IPS-18c (cell line): ENCODE data around the gene POU5F2.

Experiments
- H3K4me3 ChIP-seq: 2 replicates; pipeline ENCODE4 v1.7.0; 2013; ENCODE audit warnings: low read depth, mild to moderate bottlenecking, low read length, moderate library complexity; ENCODE audit not compliant: insufficient read depth
- H3K9me3 ChIP-seq: one replicate; pipeline ENCODE4 v1.6.1; 2013; ENCODE audit warnings: mild to moderate bottlenecking, low read length, moderate library complexity; ENCODE audit not compliant: control insufficient read depth, insufficient read depth

Gene POU5F2, protein sequence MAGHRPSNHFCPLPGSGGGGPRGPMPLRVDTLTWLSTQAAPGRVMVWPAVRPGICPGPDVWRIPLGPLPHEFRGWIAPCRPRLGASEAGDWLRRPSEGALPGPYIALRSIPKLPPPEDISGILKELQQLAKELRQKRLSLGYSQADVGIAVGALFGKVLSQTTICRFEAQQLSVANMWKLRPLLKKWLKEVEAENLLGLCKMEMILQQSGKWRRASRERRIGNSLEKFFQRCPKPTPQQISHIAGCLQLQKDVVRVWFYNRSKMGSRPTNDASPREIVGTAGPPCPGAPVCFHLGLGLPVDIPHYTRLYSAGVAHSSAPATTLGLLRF

GRCh38 chr5:93741136-93741811, at the start of gene POU5F2:
Gene POU5F2, minus strand, starts transcription at chr5:93741600. Its CDS starts 37 bp downstream, at chr5:93741563.
- Histone ChIP-seq H3K4me3 (no peak within 1 kb of the TSS), H3K9me3 (no peaks in the 10 kb centered on the region)

DNA sequence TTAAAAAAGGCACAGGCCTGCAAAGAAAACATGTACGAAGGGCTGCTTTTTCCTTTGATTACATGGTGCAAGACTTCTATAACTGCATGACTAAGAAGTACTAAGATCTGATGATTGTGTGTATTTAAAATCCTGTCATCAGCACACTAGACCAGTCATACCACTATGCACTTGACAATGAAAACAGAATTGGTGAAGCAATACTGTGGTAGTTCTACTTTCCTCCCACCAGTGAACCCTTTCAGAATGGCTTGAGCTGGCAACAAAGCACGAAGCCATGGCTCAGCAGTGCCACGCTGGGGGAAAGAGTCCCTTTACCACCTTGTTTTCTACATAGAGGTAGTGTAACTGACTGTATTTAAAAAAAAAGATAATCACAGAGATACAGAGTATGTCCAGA, 49.0 kb upstream of the POU5F2 start:
- Histone ChIP-seq H3K9me3 (no peaks in the 10 kb centered on the region), H3K4me3 (no peak overlapping the region)

- Histone ChIP-seq H3K4me3 (no peak overlapping the region), H3K9me3 (no peaks in the 10 kb centered on the region)
Observed at GRCh38 chr5:93789173-93790067, 48.0 kb upstream of the POU5F2 start.

- no peaks in the 10 kb centered on the region for H3K9me3 ChIP-seq
- no peak overlapping the region for H3K4me3 ChIP-seq
Observed at GRCh38 chr5:93787598-93787997, 46.2 kb upstream of the POU5F2 start.

- no peaks in the 10 kb centered on the region for H3K9me3 ChIP-seq
- no peak overlapping the region for H3K4me3 ChIP-seq
Observed at GRCh38 chr5:93785475-93785874, 44.1 kb upstream of the POU5F2 start.

DNA sequence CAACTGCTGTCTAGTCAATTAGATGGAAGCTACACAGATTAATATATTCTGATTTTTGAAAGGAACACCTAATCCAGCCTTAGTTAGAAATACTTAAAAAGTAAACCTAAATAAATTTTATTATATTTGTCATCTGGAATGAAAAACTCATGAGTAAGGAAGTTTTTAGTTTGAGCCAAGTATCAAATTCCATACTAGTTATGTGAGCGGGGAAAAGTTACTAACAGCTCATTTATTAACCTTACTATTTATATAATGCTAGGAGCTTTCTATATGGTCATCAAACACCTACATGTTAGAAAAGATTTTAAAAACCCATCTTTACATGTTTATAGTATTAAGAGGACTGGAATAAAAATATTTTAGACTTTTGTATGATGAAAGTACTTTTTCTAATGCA, 41.6 kb upstream of the POU5F2 start:
- Histone ChIP-seq H3K9me3 (no peaks in the 10 kb centered on the region), H3K4me3 (no peak overlapping the region)

DNA sequence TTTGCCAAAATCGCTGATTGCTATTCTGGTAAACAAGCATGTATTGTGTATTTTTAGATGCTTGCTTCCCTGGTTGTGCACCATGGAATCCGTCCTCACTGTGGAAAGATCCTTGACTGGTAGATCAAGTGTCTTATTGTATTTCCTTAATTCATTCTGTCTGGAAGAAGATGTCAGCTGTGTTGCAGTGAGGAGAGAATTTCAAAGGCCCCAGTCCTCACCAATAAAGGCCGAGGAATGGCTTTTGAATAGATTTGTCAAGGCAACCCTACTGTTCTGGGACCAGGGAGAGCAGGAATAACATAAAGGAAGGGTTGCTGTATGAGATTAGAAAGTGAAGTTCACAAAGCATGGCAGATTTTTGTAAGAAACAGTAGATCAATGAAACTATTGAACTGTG, 36.2 kb upstream of the POU5F2 start:
- H3K4me3 ChIP-seq, result no peak overlapping the region
- H3K9me3 ChIP-seq, result no peaks in the 10 kb centered on the region

- H3K4me3 ChIP-seq, result no peak overlapping the region
- peaks cover 4% of the 10 kb centered on the region for H3K9me3 ChIP-seq
Observed at GRCh38 chr5:93756372-93756771, 15.0 kb upstream of the POU5F2 start.

GRCh38 chr5:93755716-93756115, 14.3 kb upstream of the POU5F2 start:
- H3K9me3 ChIP-seq, result peaks cover under 1% of the 10 kb centered on the region
- no peak overlapping the region for H3K4me3 ChIP-seq

DNA sequence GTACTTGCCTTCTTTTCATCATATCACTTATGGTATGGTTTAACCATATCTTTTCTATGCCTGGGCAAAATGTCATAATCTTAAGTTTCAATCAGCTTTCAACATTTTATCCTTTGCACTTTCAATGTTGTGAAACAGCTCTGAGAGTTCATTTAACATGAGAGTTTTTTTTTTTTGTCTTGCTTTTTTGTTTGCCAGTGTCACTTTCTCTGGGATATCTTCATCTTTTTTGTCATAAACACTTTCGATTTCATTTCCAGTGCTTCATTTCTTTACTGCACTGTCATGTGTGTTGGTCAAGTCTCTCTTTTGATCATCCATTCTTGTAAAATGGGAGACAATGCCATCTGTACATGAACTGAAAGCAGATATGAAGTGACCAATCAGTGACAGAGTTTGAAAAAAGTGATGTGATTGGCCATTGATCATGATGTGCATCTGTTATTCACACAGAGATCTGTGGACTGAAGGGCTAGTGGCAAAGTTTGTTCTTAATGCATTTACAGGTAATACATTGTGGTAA, 7.5 kb upstream of the POU5F2 start:
- H3K9me3 ChIP-seq, result no peaks in the 10 kb centered on the region
- no peak overlapping the region for H3K4me3 ChIP-seq

DNA sequence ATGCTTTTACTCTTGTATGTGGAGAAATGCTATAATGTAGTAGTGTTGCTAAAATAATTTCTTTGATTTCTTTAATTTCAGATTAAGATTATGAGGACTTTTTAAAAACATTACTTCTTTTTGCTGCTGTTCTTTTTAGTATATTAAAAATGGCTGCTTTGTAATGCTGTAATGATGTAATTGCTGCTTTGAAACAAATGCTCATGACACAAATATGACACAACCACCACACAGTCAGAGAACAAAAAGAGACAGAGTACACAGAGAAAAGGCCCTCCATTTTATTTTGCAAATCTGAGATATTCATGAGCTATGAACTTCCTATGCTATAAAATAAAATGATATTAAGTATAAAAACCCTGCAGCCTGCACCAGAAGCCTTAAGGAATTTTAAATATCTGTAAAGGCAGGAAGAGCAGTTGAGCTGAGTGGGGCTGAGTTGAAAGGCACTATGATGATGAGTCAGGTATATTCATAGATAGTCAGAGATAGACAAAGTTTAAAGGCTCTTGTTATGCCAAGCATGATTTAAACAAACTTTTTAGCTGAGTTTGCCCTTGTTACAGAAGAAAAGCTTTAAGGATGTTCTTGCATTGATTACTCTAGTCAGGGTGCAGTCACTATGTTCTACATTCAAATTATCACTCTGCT, 5.1 kb upstream of the POU5F2 start:
- no peaks in the 10 kb centered on the region for H3K9me3 ChIP-seq
- no peak overlapping the region for H3K4me3 ChIP-seq

- H3K4me3 ChIP-seq, result no peak overlapping the region
- no peaks in the 10 kb centered on the region for H3K9me3 ChIP-seq
Observed at GRCh38 chr5:93736284-93736683, 5.1 kb downstream of the POU5F2 start.

GRCh38 chr5:93735378-93735777, 6.0 kb downstream of the POU5F2 start:
- no peaks in the 10 kb centered on the region for H3K9me3 ChIP-seq
- no peak overlapping the region for H3K4me3 ChIP-seq

DNA sequence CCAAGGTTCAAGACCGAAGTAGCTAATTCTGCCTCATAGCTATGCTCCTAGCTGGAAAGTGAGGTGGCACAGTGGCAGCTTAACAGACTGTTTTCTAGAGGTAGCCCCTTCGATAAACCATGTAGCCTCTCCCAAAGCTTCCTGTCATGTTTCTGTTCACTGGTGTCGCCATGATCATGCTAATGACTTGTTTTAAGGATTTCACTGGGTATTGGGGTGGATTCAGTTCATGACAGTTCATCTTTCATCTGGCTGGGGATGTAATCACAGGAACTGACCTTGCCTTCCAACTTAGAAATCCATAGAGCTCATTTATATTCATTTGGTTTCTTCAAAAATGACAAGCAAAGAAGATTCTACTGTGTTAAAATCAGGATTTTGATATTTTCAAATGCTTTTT, 9.4 kb downstream of the POU5F2 start:
- Histone ChIP-seq H3K9me3 (no peaks in the 10 kb centered on the region), H3K4me3 (no peak overlapping the region)

- H3K4me3 ChIP-seq, result no peak overlapping the region
- no peaks in the 10 kb centered on the region for H3K9me3 ChIP-seq
Observed at GRCh38 chr5:93726595-93726994, 14.8 kb downstream of the POU5F2 start.

- Histone ChIP-seq H3K9me3 (no peaks in the 10 kb centered on the region), H3K4me3 (no peak overlapping the region)
Observed at GRCh38 chr5:93724791-93725190, 16.6 kb downstream of the POU5F2 start.

GRCh38 chr5:93723681-93724080, 17.7 kb downstream of the POU5F2 start:
- no peaks in the 10 kb centered on the region for H3K9me3 ChIP-seq

More at GRCh38 chr5:93723681-93724080, 17.7 kb downstream of the POU5F2 start:
- H3K4me3 ChIP-seq, result no peak overlapping the region
